NCI-H774 (cell line): ENCODE measurements around the gene A2ML1.
"Not testable (repeated sequence)": the region's sequence is repeated elsewhere in the genome, so short reads cannot be mapped to it uniquely, and the experiment has no call there.

Source experiments
- DNase-seq: peaks from one replicate; lab custom pipeline; 2025; lab: John Stamatoyannopoulos, UW

A2ML1 gene

GRCh38 chr12:8817856-8818255 is 4.6 kb upstream of the A2ML1 start:
- no peak for DNase-seq

DNA sequence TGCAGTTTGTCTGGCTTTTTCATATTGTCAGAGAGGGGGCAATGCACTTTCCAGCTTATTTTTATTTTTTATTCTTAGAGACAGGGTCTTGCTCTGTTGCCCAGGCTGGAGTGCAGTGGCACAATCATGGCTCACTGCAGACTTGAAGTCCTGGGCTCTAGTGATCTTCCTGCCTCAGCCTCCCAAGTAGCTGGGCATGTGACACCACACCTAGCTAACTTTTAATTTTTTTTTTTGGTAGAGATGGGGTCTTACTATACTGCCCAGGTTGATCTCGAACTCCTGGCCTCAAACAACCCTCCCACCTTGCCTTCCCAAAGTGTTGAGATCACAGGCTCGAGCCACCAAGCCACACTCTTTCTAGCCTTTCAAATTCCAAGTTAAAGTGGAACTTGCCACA is 3.9 kb upstream of the A2ML1 start:
- no peak for DNase-seq

GRCh38 chr12:8819666-8819980 is 2.8 kb upstream of the A2ML1 start:
- no peak for DNase-seq

DNA sequence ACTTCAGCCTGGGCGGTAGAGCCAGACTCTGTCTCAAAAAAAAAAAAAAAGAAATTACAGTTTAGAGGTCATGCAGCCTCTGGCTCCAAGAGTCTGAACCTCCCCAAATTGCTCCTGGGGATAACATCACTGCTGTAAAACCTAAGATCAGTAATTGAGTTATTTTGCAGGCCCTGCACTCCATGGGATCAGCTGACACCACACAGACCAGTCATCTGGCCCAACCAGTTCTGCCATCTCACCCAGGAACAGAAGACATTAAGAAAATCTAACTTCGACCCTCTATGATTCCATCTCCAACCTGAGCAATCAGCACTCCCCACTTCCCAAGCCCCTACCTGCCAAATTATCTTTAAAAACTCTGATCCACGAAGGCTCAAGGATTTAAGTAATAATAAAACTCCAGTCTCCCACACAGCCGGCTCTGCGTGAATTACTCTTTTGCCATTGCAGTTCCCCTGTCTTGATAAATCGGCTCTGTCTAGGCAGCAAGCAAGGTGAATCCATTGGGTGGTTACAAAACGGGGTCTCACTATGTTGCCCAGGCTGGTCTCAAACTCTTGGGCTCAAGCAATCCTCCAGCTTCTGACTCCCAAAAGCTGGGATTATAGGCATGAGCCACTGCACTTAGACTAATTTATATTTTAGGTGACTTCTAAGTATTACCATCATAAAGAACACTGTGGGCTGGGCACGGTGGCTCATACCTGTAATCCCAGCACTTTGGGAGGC is 1.6 kb upstream of the A2ML1 start:
- not testable (repeated sequence) for DNase-seq

- no peak for DNase-seq
Measured at GRCh38 chr12:8821591-8821990, 830 bp upstream of the A2ML1 start.

DNA sequence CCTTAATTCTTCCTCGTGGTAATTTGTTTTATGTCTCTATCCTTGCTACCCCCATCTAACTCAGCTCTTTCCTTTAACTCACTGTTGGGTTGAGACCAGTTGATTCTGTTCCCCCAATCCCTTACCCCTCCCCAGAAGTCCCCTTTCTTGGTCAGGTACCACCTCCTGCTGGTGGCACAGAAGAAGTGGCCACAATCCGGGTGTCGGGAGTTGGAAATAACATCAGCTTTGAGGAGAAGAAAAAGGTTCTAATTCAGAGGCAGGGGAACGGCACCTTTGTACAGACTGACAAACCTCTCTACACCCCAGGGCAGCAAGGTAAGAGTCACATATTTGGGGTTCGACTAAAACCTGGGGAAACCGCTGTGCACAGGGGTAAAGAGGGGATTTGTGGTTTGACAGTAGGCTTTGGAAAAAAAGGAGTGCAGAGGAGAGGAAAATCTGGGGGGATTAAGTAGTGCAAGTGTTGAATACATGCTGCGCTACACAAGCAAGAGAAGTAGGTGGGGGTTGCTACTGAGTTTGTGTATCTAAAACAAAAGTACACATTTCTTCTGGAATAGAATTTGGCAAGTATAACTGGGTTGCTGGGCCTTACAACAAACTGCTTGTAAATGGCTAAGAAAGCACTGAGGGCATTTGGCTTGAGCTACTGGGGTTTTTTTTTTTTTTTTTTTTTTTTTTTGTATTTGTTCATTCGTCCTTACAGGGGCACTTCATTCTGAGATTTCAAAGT is 1.3 kb downstream of the A2ML1 start:
- no peak for DNase-seq

- DNase-seq, result no peak
Measured at GRCh38 chr12:8827551-8828256, 5.3 kb downstream of the A2ML1 start.

DNA sequence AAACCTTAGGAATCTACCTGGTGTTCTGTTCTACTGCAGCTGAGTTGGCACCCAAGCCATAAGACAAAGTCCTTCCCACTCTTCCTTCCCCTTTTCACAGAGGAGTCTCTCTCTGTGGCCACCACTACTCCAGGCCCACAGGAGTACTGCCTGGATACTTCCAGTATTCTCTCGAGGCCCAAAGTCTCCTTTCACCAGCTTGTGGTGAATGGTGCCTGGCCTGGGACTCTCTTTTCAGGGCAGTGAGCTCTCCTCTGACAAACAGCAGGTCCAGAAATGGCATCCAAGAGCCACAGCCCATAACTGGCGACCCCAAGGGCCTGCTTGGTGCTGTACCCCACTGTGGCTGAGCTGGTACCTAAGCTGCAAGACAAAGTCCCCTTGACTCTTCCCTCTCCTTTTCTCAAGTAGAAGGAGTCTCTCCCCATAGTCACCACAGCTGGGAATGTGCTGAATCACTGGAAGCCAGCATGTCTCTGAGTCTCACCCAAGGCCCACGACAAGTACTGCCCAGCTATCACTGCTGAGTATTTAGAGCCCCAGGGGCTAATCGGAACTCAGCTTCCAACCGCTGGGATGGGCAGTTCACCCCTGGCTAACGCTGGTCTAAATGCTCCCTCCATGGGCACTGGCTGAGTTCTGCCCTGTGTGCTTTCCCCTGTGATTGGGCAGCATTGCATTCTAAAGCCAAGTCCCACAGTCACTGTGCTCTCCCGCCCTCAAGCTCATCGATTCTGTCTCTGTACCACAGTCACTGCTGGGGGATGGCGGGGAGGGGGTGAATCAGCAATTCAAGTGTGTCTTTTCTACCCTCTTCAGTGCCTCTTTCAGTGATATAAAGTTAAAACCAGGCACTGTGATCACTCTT is 6.1 kb downstream of the A2ML1 start:
- DNase-seq, result no peak

DNA sequence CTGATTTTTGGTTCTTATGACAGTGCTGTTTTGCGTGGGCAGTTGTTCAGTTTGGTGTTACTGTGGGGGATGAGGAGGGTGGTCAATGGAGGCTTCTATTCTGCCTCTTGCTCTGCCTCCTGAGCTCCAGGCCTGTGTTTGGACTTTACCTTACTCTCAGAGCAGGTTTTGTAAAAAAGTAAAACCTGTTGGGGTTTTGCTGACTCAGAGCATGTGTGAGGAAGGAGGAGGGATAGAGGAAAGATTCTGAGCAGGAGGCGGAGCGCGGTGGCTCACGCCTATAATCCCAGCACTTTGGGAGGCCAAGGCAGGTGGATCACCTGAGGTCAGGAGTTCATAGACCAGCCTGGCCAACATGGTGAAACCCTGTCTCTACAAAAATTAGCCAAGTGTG is 6.7 kb downstream of the A2ML1 start:
- DNase-seq, result no peak

DNA sequence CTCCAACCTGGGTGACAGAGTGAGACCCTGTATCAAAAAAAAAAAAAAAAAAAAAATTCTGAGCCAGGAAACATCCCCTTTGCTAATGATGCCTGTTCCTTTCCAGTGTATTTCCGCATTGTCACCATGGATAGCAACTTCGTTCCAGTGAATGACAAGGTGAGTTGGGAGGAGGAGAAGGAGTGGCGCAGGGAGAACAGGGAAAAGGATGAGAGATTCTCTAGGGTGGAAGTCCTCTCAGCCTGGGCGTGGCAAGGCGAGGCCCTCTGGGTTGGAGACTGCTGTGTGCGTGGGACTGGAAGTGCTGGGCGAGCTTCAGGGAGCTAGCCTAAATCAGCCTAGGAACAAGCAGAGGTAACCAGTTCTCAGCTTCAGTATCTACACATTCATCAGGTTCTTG is 7.2 kb downstream of the A2ML1 start:
- no peak for DNase-seq

- no peak for DNase-seq
Measured at GRCh38 chr12:8831116-8831515, 8.7 kb downstream of the A2ML1 start.

- no peak for DNase-seq
Measured at GRCh38 chr12:8832500-8832899, 10.1 kb downstream of the A2ML1 start.

- no peak for DNase-seq
Measured at GRCh38 chr12:8834230-8834629, 11.8 kb downstream of the A2ML1 start.

- no peak for DNase-seq
Measured at GRCh38 chr12:8837291-8837690, 14.9 kb downstream of the A2ML1 start.

DNA sequence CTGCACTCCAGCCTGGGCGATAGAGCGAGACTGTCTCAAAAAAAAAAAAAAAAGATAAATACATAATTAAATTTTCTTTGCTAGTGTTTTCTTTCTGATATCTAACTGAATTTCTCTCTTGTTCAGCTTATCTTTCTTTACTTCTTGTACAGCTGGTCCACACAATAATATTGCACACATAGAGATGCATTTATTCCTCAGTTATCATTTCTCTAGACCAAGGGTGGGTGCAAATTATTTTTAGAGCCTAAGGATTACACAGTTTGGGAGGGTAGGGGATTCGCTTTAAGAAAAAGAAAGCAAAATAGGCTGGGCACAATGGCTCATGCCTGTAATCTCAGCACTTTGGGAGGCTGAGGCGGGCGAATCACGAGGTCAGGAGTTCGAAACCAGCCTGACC is 17.9 kb downstream of the A2ML1 start:
- DNase-seq, result no peak

- no peak for DNase-seq
Measured at GRCh38 chr12:8840938-8841633, 18.7 kb downstream of the A2ML1 start.

DNA sequence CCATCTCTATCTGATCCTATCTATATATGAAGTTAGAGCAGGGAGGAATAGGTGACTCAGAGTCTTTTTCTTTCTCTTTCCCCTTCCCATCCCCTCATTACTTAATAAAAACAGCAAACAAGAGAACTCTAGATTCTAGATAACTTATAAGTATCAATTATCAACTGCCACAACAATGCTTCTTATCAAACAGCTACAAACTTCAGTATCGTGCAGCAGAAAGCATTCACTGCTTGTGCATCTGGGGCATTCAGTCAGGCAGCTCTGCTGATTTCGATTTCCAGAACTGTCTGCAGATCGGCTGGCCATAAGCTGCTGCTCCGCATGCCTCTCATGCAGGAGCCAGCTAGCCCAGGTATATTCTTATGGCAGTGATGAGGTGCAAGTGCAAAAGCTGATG is 19.4 kb downstream of the A2ML1 start:
- no peak for DNase-seq

GRCh38 chr12:8844665-8845064 is 22.2 kb downstream of the A2ML1 start:
- no peak for DNase-seq

- no peak for DNase-seq
Measured at GRCh38 chr12:8846305-8846704, 23.9 kb downstream of the A2ML1 start.

GRCh38 chr12:8847435-8847834 is 25.0 kb downstream of the A2ML1 start:
- no peak for DNase-seq

GRCh38 chr12:8849876-8850275 is 27.5 kb downstream of the A2ML1 start:
- DNase-seq, result no peak

- no peak for DNase-seq
Measured at GRCh38 chr12:8852119-8852518, 29.7 kb downstream of the A2ML1 start.
